ENCODE measurements around the gene SPNS2. TPM values are rescaled to one million over a fixed set of nuclear protein-coding genes. Genes with fewer than 3 reads are reported as not detected.

The SPNS2 gene
- total and polyA plus RNA-seq, 4 experiments from 2014 or later = 0.11 to 0.29 (median 0.18) TPM

- Histone ChIP-seq H3K9me3 (ENCODE audit: control insufficient read depth in 1 of 2, low read length in 2 of 2) (no peaks in the 10 kb centered on the region), H3K4me1 (ENCODE audit: insufficient read depth, low read length) (peaks cover 3% of the 10 kb centered on the region), H3K27ac (ENCODE audit: low read depth, low read length) (no peak overlapping the region), H3K4me3 (ENCODE audit: low read length in 2 of 2) (no peak overlapping the region), H3K36me3 (ENCODE audit: insufficient read depth, low read length) (no peaks in the 10 kb centered on the region), H3K27me3 (ENCODE audit: insufficient read depth, low read length) (peaks cover 10% of the 10 kb centered on the region)
- Mint-ChIP-seq H3K27me3 (peaks cover 27 to 34% of the 10 kb centered on the region in 2 donors), H3K4me1 (peaks cover 1 to 10% (median 4%) of the 10 kb centered on the region in 4 donors), H3K4me3 (peak overlapping the region in 2 of 8 donors; percentile 43 to 77), H3K27ac (no peak overlapping the region), H3K36me3 (no peaks in the 10 kb centered on the region), H3K9me3 (no peaks in the 10 kb centered on the region)
- ChIA-PET CTCF (ENCODE audit: partially characterized antibody) (no interaction called here), POLR2A (ENCODE audit: partially characterized antibody) (interaction anchor here (0.9 kb wide), 1 partner anchor 28 kb away, joined by 4 read pairs; the partner anchor contains the start of gene MYBBP1A)
- intact Hi-C loops (cut with micrococcal nuclease) = no loop called here
- no peak for DNase-seq
These were observed 84.5 kb downstream of the SPNS2 start for GRCh38 chr17:4583206-4583605.

- no peaks in the 10 kb centered on the region for H3K9me3 ChIP-seq (ENCODE audit: control insufficient read depth in 1 of 2, low read length in 2 of 2)
- Mint-ChIP-seq H3K27ac (no peak overlapping the region), H3K9me3 (no peaks in the 10 kb centered on the region), H3K4me3 (peak overlapping the region; percentile 60 to 77 (median 74)), H3K27me3 (peaks cover 30 to 34% of the 10 kb centered on the region in 2 donors), H3K36me3 (no peaks in the 10 kb centered on the region), H3K4me1 (peaks cover 1 to 10% (median 4%) of the 10 kb centered on the region in 4 donors)
- H3K4me1 ChIP-seq (ENCODE audit: insufficient read depth, low read length) = peaks cover 3% of the 10 kb centered on the region
- no peak for DNase-seq
- CTCF ChIA-PET (ENCODE audit: partially characterized antibody) = no interaction called here
- H3K27ac ChIP-seq (ENCODE audit: low read depth, low read length) = no peak overlapping the region
- H3K27me3 ChIP-seq (ENCODE audit: insufficient read depth, low read length) = peaks cover 10% of the 10 kb centered on the region
- intact Hi-C loops (cut with micrococcal nuclease) = no loop called here
- no peak overlapping the region for H3K4me3 ChIP-seq (ENCODE audit: low read length in 2 of 2)
- POLR2A ChIA-PET (ENCODE audit: partially characterized antibody) = interaction anchor here (0.9 kb wide), 1 partner anchor 29 kb away, joined by 4 read pairs; the partner anchor contains the start of gene MYBBP1A
- no peaks in the 10 kb centered on the region for H3K36me3 ChIP-seq (ENCODE audit: insufficient read depth, low read length)
These were observed 85.1 kb downstream of the SPNS2 start for GRCh38 chr17:4583782-4584100.

GRCh38 chr17:4584101-4584916 is 85.6 kb downstream of the SPNS2 start, which contains the start of gene SMTNL2:
TSS of gene SMTNL2 (plus strand) at chr17:4584529. CDS start at chr17:4584606, 77 bp downstream.
- Mint-ChIP-seq H3K4me1 (peaks cover 1 to 10% (median 4%) of the 10 kb centered on the region in 4 donors), H3K27ac (no peak within 1 kb of the TSS), H3K36me3 (no peaks in the 10 kb centered on the region), H3K9me3 (no peaks in the 10 kb centered on the region), H3K4me3 (peak within 1 kb of the TSS; percentile 60 to 77 (median 74)), H3K27me3 (peaks cover 30 to 36% of the 10 kb centered on the region in 2 donors)
- intact Hi-C loops (cut with micrococcal nuclease) = no loop called here
- peaks cover 10% of the 10 kb centered on the region for H3K27me3 ChIP-seq (ENCODE audit: insufficient read depth, low read length)
- H3K36me3 ChIP-seq (ENCODE audit: insufficient read depth, low read length) = no peaks in the 10 kb centered on the region
- no peaks in the 10 kb centered on the region for H3K9me3 ChIP-seq (ENCODE audit: control insufficient read depth in 1 of 2, low read length in 2 of 2)
- no peak for DNase-seq
- H3K4me3 ChIP-seq (ENCODE audit: low read length in 2 of 2) = no peak within 1 kb of the TSS
- ChIA-PET POLR2A (ENCODE audit: partially characterized antibody) (interaction anchor here (0.9 kb wide), 1 partner anchor 29 kb away, joined by 4 read pairs; the partner anchor contains the start of gene MYBBP1A), CTCF (ENCODE audit: partially characterized antibody) (interaction anchor here (0.6 kb wide), 1 partner anchor 15 kb away, joined by 3 read pairs; no protein-coding TSS in a partner anchor)
- H3K4me1 ChIP-seq (ENCODE audit: insufficient read depth, low read length) = peaks cover 3% of the 10 kb centered on the region
- H3K27ac ChIP-seq (ENCODE audit: low read depth, low read length) = no peak within 1 kb of the TSS

- no peaks in the 10 kb centered on the region for H3K36me3 Mint-ChIP-seq
- peaks cover 1 to 10% (median 4%) of the 10 kb centered on the region in 4 donors for H3K4me1 Mint-ChIP-seq
- Histone ChIP-seq H3K36me3 (ENCODE audit: insufficient read depth, low read length) (no peaks in the 10 kb centered on the region), H3K27ac (ENCODE audit: low read depth, low read length) (no peak overlapping the region), H3K4me3 (ENCODE audit: low read length in 2 of 2) (no peak overlapping the region), H3K4me1 (ENCODE audit: insufficient read depth, low read length) (peaks cover 3% of the 10 kb centered on the region), H3K9me3 (ENCODE audit: control insufficient read depth in 1 of 2, low read length in 2 of 2) (no peaks in the 10 kb centered on the region), H3K27me3 (ENCODE audit: insufficient read depth, low read length) (peaks cover 10% of the 10 kb centered on the region)
- H3K27me3 Mint-ChIP-seq = peaks cover 30 to 36% of the 10 kb centered on the region in 2 donors
- CTCF ChIA-PET (ENCODE audit: partially characterized antibody) = no interaction called here
- H3K27ac Mint-ChIP-seq = no peak overlapping the region
- no peak for DNase-seq
- intact Hi-C loops (cut with micrococcal nuclease) = no loop called here
- no peaks in the 10 kb centered on the region for H3K9me3 Mint-ChIP-seq
- POLR2A ChIA-PET (ENCODE audit: partially characterized antibody) = no interaction called here
- peak overlapping the region in 6 of 8 donors; percentile 9 to 58 (median 44) for H3K4me3 Mint-ChIP-seq
These were observed 86.4 kb downstream of the SPNS2 start for GRCh38 chr17:4584917-4585637.

GRCh38 chr17:4585638-4585994 is 86.9 kb downstream of the SPNS2 start:
- intact Hi-C loops (cut with micrococcal nuclease) = no loop called here
- CTCF ChIA-PET (ENCODE audit: partially characterized antibody) = no interaction called here
- Mint-ChIP-seq H3K27me3 (peaks cover 33 to 41% of the 10 kb centered on the region in 2 donors), H3K4me1 (peaks cover 1 to 10% (median 4%) of the 10 kb centered on the region in 4 donors), H3K4me3 (no peak overlapping the region), H3K36me3 (no peaks in the 10 kb centered on the region), H3K9me3 (no peaks in the 10 kb centered on the region), H3K27ac (no peak overlapping the region)
- Histone ChIP-seq H3K27ac (ENCODE audit: low read depth, low read length) (no peak overlapping the region), H3K4me3 (ENCODE audit: low read length in 2 of 2) (no peak overlapping the region), H3K4me1 (ENCODE audit: insufficient read depth, low read length) (peaks cover 3% of the 10 kb centered on the region), H3K27me3 (ENCODE audit: insufficient read depth, low read length) (peaks cover 10% of the 10 kb centered on the region), H3K9me3 (ENCODE audit: control insufficient read depth in 1 of 2, low read length in 2 of 2) (no peaks in the 10 kb centered on the region), H3K36me3 (ENCODE audit: insufficient read depth, low read length) (no peaks in the 10 kb centered on the region)
- no peak for DNase-seq
- POLR2A ChIA-PET (ENCODE audit: partially characterized antibody) = no interaction called here

- no peak for DNase-seq
- H3K36me3 Mint-ChIP-seq = no peaks in the 10 kb centered on the region
- CTCF ChIA-PET (ENCODE audit: partially characterized antibody) = no interaction called here
- peak overlapping the region in 4 of 8 donors; percentile 20 to 46 (median 27) for H3K4me3 Mint-ChIP-seq
- H3K9me3 ChIP-seq (ENCODE audit: control insufficient read depth in 1 of 2, low read length in 2 of 2) = no peaks in the 10 kb centered on the region
- H3K9me3 Mint-ChIP-seq = no peaks in the 10 kb centered on the region
- H3K27ac ChIP-seq (ENCODE audit: low read depth, low read length) = no peak overlapping the region
- peaks cover 33 to 40% of the 10 kb centered on the region in 2 donors for H3K27me3 Mint-ChIP-seq
- peaks cover 10% of the 10 kb centered on the region for H3K27me3 ChIP-seq (ENCODE audit: insufficient read depth, low read length)
- peaks cover 1 to 10% (median 4%) of the 10 kb centered on the region in 4 donors for H3K4me1 Mint-ChIP-seq
- no peak overlapping the region for H3K27ac Mint-ChIP-seq
- intact Hi-C loops (cut with micrococcal nuclease) = no loop called here
- peaks cover 3% of the 10 kb centered on the region for H3K4me1 ChIP-seq (ENCODE audit: insufficient read depth, low read length)
- no peak overlapping the region for H3K4me3 ChIP-seq (ENCODE audit: low read length in 2 of 2)
- no peaks in the 10 kb centered on the region for H3K36me3 ChIP-seq (ENCODE audit: insufficient read depth, low read length)
- POLR2A ChIA-PET (ENCODE audit: partially characterized antibody) = no interaction called here
These were observed 87.4 kb downstream of the SPNS2 start for GRCh38 chr17:4586043-4586442.

GRCh38 chr17:4587195-4587594 is 88.5 kb downstream of the SPNS2 start:
- ChIA-PET CTCF (ENCODE audit: partially characterized antibody) (interaction anchor here (1.3 kb wide), 1 partner anchor 20 kb away, joined by 3 read pairs; no protein-coding TSS in a partner anchor), POLR2A (ENCODE audit: partially characterized antibody) (no interaction called here)
- no peaks in the 10 kb centered on the region for H3K36me3 Mint-ChIP-seq

More at GRCh38 chr17:4587195-4587594, 88.5 kb downstream of the SPNS2 start:
- intact Hi-C loops (cut with micrococcal nuclease) = no loop called here
- Mint-ChIP-seq H3K9me3 (no peaks in the 10 kb centered on the region), H3K27ac (no peak overlapping the region), H3K4me1 (peaks cover 1 to 10% (median 4%) of the 10 kb centered on the region in 4 donors), H3K27me3 (peaks cover 29 to 38% of the 10 kb centered on the region in 2 donors), H3K4me3 (no peak overlapping the region)
- no peaks in the 10 kb centered on the region for H3K36me3 ChIP-seq (ENCODE audit: insufficient read depth, low read length)
- no peak overlapping the region for H3K4me3 ChIP-seq (ENCODE audit: low read length in 2 of 2)
- H3K27me3 ChIP-seq (ENCODE audit: insufficient read depth, low read length) = peaks cover 10% of the 10 kb centered on the region
- peaks cover 3% of the 10 kb centered on the region for H3K4me1 ChIP-seq (ENCODE audit: insufficient read depth, low read length)
- DNase-seq = no peak
- H3K9me3 ChIP-seq (ENCODE audit: control insufficient read depth in 1 of 2, low read length in 2 of 2) = no peaks in the 10 kb centered on the region
- H3K27ac ChIP-seq (ENCODE audit: low read depth, low read length) = no peak overlapping the region

Data from CD4-positive, alpha-beta memory T cell (primary cell).